CD1c-positive myeloid dendritic cell (primary cell): ENCODE results near the gene CLIP2.
"Not testable (repeated sequence)": the region's sequence is repeated elsewhere in the genome, so short reads cannot be mapped to it uniquely, and the experiment has no call there.

Source experiments
- DNase-seq: peaks from one replicate; pipeline ENCODE4 v3.0.0-alpha.2; 2016; ENCODE audit errors: extremely low spot score

CLIP2 gene

DNA sequence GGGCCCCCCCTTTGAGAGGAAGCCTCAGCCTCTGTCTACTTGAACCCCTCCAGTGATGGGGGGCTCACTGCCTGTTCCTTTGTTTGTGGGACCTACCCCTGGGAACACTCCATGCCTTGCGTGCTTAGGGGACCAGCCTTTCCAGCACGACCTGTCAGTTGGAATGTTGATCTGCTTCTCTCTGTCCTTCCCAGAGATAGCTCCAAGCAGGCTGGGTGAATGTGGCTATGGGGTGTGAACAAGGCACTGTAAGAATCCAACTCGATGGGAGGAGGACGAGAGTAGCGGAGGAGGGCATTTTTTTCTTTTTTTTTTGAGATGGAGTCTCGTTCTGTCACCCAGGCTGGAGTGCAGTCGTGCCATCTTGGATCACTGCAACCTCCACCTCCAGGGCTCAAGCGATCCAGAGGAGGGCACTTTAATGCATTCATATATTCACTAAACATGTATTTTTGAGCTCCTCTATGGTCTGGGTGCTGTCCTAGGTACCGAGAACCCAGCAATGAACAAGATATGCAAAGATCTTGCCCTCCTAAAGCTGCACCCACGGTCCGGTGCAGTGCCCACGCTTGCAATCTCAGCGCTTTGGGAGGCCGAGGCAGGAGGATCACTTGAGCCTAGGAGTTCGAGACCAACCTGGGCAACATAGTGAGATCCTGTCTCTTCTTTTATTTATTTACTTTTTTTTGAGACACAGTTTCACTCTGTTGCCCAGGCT lies 8.5 kb downstream of the CLIP2 start:
- no peak for DNase-seq

DNA sequence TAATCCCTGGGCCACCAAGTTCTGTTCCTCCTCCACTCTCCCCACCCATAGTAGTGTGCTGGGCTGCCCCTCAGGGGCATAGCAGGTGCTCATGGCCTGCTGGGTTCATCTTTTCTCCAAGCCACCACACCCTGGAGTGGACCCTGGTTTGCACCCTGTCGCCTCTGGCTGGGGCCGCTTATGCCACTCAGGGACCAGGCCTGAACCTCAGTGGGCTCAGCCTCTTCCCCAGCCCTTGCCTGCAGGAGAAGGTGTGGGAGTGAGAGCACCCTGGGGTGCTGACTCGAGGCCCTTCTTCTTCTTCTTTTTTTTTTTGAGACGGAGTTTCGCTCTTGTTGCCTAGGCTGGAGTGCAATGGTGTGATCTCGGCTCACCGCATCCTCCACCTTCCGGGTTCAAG lies 10.2 kb downstream of the CLIP2 start:
- DNase-seq: peak; percentile 78

DNA sequence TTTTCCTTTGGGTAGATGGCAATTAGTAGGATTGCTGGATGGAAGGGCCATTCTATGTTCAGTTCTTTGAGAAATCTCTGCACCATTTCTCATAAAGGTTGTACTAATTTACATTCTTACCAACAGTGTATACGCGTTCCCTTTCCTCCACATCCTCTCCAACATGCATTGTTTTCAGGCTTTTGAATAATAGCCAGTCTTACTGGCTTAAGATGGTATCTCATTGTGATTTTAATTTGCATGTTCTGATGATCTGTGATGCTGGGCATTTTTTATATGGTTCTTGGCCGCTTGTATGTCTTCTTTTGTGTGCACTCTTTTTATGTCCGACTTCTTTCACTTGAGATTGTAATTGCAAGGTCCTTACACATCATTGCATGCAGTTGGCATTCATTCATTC lies 11.7 kb downstream of the CLIP2 start:
- DNase-seq: no peak

DNA sequence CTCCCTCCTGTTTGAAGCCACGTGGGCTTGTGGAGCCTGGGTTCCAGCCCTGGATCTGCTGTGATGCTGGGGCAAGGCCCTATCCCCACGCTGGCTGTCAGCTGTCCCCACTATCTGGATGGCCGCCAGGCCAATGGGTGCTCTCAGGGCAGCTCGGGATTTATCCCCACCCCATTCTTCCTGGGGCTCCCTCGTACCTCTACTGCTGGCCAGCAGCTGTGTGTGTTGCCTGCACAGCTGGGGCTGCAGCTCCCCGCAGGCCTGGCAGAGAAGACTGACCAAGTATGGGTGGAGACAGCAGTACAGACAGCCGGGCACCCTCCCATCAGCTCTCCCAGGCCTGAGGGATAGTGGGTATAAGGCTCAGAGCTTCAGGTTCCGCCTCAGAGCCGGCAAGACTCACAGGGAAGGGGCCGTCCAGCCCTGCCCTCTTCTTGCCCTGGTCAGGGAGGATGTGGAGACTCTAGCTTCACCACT lies 13.6 kb downstream of the CLIP2 start:
- no peak for DNase-seq

DNA sequence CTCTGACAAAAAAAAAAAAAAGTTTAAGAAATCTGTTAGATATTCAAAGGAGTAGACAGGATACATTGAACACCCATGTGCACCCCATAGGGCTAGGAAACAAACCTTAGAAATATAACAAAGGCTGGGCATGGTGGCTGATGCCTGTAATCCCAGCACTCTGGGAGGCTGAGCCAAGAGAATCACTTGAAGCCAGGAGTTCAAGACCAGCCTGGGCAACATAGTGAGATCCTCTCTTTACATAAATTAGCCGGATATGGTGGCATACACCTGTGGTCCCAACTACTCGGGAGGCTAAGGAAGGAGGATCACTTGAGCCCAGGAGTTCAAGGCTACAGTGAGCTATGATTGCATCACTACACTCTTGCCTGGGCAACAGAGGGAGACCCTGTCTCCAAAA lies 15.3 kb downstream of the CLIP2 start:
- DNase-seq: no peak

DNA sequence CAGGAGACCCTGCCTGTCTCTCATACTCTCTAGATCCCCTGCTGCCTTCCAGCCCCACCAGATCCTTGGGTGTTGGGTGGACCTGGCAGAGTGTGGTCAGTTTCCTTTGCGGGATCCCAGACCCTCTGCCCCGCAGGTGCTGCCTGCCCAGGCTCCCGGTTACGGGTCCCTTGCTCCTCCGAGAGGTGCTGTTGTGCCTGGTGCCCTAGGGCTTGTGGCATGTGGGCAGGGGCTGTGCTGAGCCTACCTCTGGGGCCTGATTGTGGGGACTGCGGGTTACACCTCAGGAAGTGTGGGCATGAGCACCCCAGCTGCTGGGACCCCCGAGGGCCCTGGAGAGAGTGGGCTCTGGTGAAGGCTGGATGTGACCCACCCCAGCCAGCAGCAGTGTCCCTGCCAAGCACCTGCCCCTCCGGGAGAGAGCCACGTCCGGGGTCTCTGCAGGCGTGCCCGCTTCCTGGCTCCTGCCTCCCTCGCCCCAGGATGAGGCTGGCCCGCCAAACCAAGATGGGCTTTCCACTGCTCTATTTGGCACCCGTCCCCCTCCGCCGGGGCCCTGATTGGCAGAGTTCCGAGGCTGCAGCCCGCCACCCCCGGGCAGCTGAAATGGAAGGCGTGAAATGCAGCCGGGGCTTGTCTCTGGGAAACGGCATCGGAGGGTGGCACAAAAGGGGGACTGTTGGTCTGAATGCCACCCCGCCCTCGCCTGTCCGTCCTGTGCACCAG lies 17.0 kb downstream of the CLIP2 start:
- no peak for DNase-seq

DNA sequence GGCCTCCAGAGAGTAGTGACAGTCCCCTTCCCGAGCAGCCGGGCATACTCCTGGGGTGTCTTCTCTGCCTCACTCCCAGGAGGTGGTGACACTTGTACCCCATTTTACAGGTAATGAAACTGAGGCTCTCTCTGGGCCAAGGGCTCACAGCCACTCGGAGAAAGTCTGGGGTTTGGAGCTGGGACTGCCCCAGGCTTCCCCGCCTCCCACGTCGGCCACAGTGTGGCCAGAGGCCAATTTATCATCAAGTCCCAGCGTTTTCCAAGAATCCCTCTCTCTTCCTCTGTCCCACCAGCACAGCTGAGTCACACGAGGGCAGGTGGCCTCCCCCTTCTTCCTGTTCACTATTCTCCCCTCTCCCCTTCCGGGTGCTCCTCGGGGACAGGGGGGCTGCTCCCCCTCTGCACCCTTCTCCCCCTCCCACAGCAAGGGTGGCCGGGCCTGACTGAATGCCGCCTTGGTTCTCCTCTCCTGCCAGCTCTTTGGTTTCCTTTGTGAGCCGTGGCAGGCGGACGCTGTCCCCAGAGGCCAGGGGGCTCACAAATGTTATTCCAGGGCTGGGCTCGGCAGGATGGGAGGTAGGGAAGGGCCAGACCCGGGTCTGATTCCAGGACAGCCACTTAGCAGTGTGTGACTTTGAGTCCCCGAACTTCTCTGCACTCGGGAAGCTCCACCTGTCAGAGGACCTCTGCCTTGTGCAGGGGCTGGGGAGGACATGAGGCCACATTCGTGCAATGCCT lies 17.7 kb downstream of the CLIP2 start:
- peak; percentile 54 for DNase-seq

DNA sequence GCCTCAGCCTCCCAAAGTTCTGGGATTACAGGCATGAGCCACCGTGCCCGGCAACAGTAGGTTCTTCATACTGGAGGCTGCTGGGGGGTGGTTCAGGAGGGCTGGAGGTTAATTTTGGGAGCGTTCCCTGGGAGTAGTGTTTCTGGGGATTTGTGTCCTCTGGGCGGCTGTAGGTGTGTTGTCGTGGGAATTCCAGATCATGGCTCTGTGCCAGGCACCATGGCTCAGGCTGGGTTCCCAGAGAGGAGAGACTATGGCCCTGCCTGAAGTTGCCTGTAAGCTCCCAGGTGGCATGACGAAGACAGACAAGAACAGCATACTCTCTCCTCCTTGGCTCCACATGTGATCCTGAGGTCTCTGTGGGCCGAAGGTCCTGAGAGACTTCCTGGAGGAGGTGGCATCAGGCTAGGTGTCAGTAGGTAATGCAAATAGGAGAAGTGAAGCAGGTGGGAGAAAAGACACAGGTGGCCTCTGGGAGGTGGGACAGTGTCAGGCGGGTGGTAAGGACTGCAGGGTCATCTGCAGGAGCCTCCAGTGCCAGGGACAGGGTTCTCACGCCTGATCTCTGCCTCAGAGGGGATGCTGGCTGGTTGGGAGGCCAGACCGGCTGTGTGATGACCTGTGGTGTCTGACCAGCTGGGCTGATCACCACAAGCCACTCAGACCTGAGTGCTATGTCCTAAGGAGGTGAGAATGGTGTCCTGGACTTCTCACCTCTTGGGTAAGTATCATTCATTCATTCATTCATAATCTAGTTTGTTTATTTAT lies 18.7 kb downstream of the CLIP2 start:
- no peak for DNase-seq

DNA sequence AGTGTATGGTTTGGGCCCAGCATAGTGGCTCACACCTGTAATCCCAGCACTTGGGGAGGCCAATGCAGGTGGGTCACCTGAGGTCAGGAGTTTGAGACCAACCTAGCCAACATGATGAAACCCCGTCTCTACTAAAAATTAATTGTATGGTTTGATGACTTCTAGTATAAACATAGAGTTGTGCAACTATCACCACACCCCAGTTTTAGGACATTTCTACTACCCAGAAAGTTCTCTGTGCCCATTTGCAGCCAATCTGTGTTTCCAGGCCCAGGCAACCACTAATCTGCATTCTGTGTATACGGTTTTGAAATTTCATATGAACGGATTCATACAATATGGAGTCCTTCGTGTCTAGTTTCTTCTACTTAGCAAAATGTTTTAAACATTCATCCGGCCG lies 20.0 kb downstream of the CLIP2 start:
- no peak for DNase-seq

DNA sequence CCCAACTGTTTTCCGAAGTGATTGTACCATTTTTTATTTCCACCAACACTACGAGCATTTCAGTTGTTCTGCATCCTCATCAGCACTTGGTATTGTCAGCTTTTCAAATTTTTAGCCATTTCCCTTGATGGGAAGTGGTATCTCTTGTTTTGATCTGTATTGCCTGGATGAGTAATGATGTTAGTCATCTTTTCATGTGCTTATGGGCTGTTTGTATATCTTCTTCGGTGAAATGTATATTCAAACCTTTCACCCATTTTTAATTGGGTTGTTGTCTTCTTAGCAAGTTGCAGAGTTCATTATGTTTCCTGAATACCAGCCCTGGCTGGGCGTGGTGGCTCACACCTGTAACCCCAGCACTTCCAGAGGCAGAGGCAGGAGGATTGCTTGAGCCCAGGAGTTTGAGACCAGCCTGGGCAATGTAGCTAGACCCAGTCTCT lies 22.1 kb downstream of the CLIP2 start:
- DNase-seq: peak; percentile 25

DNA sequence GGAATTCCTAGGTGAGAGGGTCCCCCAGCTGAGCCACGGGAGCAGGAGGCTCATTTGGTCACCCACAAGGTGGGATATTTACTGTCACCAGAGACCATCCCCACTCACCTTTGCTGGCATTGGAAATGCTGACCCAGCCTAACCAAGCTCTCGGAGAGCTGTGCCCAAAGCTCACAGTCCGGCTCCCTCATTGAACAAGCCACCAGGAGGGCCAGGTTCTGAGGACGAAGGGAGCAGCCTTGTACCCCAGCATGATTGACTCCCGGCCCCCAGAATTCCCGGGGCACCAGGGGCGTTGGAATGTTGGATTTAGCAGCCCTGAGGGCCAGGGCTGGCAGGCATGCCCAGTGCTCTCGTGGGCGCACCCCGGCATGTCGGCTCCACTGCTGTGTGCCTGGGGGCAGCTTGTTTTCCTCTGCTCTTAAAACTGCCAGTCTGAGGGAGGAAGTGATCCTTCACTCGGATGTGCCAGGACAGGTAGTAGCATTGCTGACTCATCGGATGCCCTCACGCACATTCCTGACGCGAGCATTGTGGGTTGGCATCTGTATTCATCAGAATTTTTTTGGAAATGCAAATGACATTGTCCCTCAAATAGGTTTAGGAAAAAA lies 23.3 kb downstream of the CLIP2 start:
- DNase-seq: peak; percentile 48

DNA sequence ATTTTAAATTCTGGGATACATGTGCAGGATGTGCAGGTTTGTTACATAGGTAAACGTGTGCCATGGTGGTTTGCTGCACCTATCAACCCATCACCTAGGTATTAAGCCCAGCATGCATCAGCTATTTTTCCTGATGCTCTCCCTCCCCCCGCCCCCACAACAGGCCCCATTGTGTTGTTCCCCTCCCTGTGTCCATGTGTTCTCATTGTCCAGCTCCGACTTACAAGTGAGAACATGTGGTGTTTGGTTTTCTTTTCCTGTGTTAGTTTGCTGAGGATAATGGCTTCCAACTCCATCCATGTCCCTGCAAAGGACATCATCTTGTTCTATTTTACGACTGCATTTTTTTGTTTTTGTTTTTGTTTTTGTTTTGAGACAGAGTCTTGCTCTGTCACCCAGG lies 26.7 kb downstream of the CLIP2 start:
- not testable (repeated sequence) for DNase-seq

DNA sequence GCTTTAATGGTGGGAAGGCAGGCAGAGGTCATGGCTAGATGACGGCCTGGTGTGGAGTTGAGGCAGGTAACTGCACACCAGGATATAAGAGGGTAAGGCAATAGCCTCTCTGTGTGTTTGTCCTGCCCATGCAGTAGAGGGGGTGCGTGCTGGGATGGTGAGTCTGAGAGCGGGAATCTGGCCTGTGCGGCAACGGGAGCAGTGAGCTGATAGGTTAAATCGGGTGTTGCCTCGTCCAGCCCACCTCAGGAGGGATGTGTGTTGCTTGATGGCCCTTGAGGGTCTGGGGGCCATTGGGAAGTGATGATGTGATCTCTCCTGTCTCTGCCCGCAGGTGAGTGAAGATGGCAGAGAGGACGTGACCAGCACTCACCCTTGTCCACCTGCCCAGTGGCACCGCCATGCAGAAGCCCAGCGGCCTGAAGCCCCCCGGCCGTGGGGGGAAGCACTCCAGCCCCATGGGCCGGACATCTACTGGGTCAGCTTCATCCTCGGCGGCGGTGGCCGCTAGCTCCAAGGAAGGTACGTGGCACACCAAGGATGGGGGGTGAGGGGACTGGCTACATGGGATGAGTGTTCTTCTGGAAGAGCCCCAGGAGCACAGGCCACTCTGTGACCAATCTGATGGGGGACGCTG lies 28.1 kb downstream of the CLIP2 start:
- no peak for DNase-seq

DNA sequence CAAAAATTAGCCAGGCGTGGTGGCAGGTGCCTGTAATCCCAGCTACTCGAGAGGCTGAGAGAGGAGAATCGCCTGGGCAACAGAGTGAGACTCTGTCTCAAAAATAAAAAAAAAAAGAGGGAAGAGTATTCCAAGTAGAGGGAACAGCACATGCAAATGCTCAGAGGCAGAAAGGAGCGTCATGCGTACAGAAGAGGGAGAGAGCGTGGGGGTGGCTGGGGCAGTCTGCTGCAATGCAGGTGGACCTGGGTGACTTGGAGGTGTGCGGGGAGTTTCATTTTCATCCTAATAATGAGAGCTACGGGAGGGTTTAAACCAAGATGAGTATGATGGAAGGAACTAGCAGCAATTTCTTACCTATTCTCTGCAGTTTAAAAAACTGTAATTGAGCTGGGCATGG lies 28.8 kb downstream of the CLIP2 start:
- no peak for DNase-seq

DNA sequence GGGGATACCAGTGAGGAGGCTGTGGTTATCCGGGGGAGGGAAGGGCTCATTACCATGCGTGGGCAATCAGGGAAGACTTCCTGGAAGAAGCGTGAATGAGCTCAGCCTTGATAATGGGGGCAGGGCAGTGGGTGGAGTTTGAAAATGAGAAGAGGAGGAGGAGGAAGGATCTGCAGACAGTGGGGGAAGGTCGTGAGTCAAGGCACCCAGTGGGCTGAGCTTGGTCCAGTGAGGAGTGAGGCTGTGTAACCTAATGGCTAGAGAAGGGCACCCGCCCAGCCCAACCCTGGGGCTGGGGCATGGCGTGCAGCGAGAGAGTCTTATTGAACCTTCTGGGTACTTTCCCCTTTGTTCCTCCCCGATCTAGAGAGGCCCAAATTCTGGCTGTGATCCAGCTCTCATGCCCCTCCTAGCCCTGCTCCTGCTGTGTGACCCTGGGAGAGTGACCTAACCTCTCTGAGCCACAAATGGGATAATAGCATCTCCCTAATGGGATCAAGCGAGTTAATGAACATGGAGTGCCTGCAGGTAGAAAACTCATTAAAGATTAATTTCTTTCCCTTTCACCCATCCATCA lies 31.5 kb downstream of the CLIP2 start:
- DNase-seq: peak; percentile 53

DNA sequence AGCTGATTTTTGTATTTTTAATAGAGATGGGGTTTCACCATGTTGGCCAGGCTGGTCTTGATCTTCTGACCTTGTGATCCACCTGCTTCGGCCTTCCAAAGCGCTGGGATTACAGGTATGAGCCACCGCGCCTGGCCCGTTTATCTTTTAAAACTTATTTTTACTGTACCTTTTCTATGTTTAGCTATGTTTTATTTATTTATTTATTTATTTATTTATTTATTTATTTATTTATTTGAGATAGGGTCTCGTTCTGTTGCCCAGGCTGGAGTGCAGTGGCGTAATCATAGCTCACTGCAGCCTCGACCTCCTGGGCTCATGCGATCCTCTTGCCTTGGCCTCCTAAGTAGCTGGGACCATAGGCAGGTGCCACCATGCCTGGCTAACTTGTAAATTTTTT lies 33.7 kb downstream of the CLIP2 start:
- not testable (repeated sequence) for DNase-seq

DNA sequence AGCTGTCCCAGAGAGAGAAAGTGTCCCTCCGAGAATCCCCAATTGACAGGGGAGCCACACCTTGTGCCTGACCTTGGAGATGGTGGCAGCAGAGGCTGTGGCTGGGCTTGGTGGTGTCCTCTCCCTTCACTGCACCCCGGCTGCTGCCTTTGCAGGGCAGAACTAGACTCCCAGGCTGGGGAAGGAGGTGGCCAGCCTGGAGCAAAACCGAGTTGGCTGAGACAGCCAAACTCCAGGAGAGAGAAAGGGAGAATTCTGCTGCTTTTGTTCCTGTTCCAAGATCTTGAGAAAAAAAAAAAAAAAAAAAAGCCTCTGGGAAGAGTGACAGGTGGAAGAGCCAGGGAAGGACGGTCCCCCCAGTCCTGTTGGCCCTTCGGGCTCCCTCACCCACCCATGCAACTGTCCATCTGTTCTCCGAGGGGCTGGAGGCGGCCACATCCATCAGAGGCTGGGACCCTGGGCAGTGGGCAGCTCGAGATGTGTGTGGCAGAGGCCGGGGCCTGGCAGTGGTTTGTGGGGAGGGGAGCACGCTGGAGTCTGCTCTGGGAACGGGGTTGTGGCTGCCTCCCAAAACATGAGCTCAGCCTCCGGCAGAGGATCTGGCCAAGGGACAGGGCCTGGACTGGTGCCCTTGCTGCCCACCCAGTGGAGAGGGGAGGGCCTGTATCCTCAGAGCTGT lies 35.5 kb downstream of the CLIP2 start:
- no peak for DNase-seq

DNA sequence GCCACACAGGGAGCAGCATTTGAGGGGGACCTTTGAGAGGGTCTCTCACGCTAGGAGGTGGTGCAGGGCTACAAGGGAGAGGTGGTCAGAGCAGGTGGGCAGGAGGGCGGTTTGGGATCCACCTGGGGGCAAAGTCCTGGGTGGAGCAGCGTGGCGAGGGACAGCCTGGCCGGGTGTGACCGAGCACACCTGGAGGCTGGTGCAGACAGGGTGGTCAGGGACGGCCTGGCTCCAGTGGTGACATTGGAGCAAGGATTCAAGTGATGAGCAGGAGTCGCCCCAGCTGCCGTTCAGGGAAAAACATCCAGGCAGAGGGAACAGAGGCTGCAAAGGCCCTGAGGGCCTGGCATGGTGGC lies 36.0 kb downstream of the CLIP2 start:
- DNase-seq: no peak

DNA sequence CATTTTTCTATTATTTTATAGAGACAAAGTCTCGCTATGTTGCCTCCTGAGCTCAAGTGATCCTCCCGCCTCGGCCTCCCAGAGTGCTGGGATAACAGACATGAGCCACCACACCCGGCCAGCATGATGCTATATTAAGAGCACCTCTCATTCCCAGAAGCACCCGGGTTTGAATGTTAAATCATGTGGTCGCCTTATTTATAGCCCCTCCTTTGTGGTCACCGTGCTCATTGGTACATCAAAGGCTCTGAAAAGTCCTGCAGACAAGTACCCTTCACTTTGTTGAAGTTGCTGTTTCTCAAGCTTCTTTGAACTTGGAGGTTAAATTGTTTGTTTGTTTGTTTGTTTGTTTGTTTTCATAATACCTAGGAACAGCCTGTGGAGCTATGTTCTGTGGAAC lies 40.0 kb downstream of the CLIP2 start:
- no peak for DNase-seq
